IMR-90 (cell line): ENCODE measurements around the gene SRSF10. TPM values are rescaled to one million over a fixed set of nuclear protein-coding genes. Genes with fewer than 3 reads are reported as not detected.
A peak's percentile ranks its signal among the peaks of the same experiment; 100 is the strongest.

ENCODE experiments used
- ATAC-seq: fragments of 200-7000 bp; cut with Tn5 transposase; 2 replicates; pipeline ENCODE4 v1.9.1; 2020; ENCODE audit warnings: low read depth, mild to moderate bottlenecking, moderate library complexity
- BruUV-seq: library from RNA; stranded (reverse); fragments of 400-500 nt; replicated peaks from 2 replicates; lab custom pipeline; 2021; lab: Mats Ljungman, UMichigan
- CTCF ChIA-PET: fragments of 300-600 bp; formaldehyde crosslinking; extraction: SDS; loops from one replicate; lab custom pipeline; 2021; ENCODE audit warnings: antibody characterized with exemption; lab: Yijun Ruan, JAX
- POLR2A ChIA-PET: fragments of 300-600 bp; sonication (Branson Sonifier 250); formaldehyde crosslinking; loops from one replicate; lab custom pipeline; 2022; ENCODE audit warnings: antibody characterized with exemption; ENCODE audit not compliant: unreplicated experiment; lab: Charles Lee
- DNase-seq: peaks from one replicate; pipeline ENCODE4 v3.0.0; 2013
- H2AFZ ChIP-seq: replicated peaks from 2 replicates; pipeline ENCODE3; 2013; ENCODE audit warnings: low read length, mild to moderate bottlenecking; ENCODE audit not compliant: poor library complexity
- H2AK5ac ChIP-seq: 2 replicates; pipeline ENCODE4 v1.6.1; 2013; ENCODE audit warnings: low read depth, low read length, inconsistent platforms
- H2AK9ac ChIP-seq: replicated peaks from 2 replicates; pipeline ENCODE3; 2013; ENCODE audit warnings: mild to moderate bottlenecking, low read depth, low read length, moderate library complexity; ENCODE audit not compliant: poor library complexity
- H2BK120ac ChIP-seq: 2 replicates; pipeline ENCODE4 v1.6.1; 2013; ENCODE audit warnings: low read depth, low read length, inconsistent platforms
- H2BK15ac ChIP-seq: 3 replicates; pipeline ENCODE4 v1.6.1; 2013; ENCODE audit warnings: low read depth, low read length, inconsistent platforms
- H2BK20ac ChIP-seq: 2 replicates; pipeline ENCODE4 v1.6.1; 2013; ENCODE audit warnings: low read depth, mild to moderate bottlenecking, inconsistent platforms, low read length, moderate library complexity
- H2BK5ac ChIP-seq: 2 replicates; pipeline ENCODE4 v1.6.1; 2013; ENCODE audit warnings: mild to moderate bottlenecking, low read depth, low read length, inconsistent platforms; ENCODE audit not compliant: poor library complexity, severe bottlenecking
- H3K14ac ChIP-seq: replicated peaks from 2 replicates; pipeline ENCODE4 v1.6.1; 2013; ENCODE audit warnings: low read depth, low read length, inconsistent platforms
- H3K18ac ChIP-seq: 2 replicates; pipeline ENCODE4 v1.6.1; 2013; ENCODE audit warnings: low read depth, low read length, control low read depth
- H3K23ac ChIP-seq: 2 replicates; pipeline ENCODE4 v1.6.1; 2013; ENCODE audit warnings: low read depth, low read length, inconsistent platforms
- H3K27ac ChIP-seq: 2 replicates; pipeline ENCODE4 v1.5.1; 2013; ENCODE audit warnings: mild to moderate bottlenecking, control low read depth, low read length; ENCODE audit not compliant: insufficient read depth
- H3K27me3 ChIP-seq: 2 replicates; pipeline ENCODE4 v1.6.1; 2013; ENCODE audit warnings: low read length; ENCODE audit not compliant: control insufficient read depth, insufficient read depth
- H3K36me3 ChIP-seq: 2 replicates; pipeline ENCODE4 v1.6.1; 2013; ENCODE audit warnings: low read length, mixed read lengths; ENCODE audit not compliant: control insufficient read depth, insufficient read depth
- H3K4ac ChIP-seq: 2 replicates; pipeline ENCODE4 v1.6.1; 2013; ENCODE audit warnings: low read depth, low read length, inconsistent platforms
- H3K4me1 ChIP-seq: 2 replicates; pipeline ENCODE4 v1.6.1; 2013; ENCODE audit warnings: low read length, mixed read lengths; ENCODE audit not compliant: control insufficient read depth, insufficient read depth
- H3K4me2 ChIP-seq: 2 replicates; pipeline ENCODE4 v1.6.1; 2013; ENCODE audit warnings: low read depth, mild to moderate bottlenecking, control low read depth, low read length, moderate library complexity
- H3K4me3 ChIP-seq: 2 replicates; pipeline ENCODE4 v1.5.1; 2013; ENCODE audit warnings: low read depth, mild to moderate bottlenecking, control low read depth, low read length, moderate library complexity; ENCODE audit not compliant: insufficient read depth
- H3K56ac ChIP-seq: 2 replicates; pipeline ENCODE4 v1.6.1; 2013; ENCODE audit warnings: low read length, inconsistent platforms; ENCODE audit not compliant: insufficient read depth; ENCODE audit errors: extremely low read depth
- H3K79me1 ChIP-seq, 2 experiments: 2 replicates each; pipeline ENCODE4 v1.6.1; 2013; ENCODE audit warnings: low read length in 2 of 2, inconsistent platforms in 1 of 2, low read depth in 1 of 2
- H3K9ac ChIP-seq: 2 replicates; pipeline ENCODE4 v1.6.1; 2013; ENCODE audit warnings: low read depth, low read length, control low read depth
- H3K9me1 ChIP-seq: 2 replicates; pipeline ENCODE4 v1.6.1; 2013; ENCODE audit warnings: low read length, inconsistent platforms; ENCODE audit not compliant: insufficient read depth
- H3K9me3 ChIP-seq: 2 replicates; pipeline ENCODE4 v1.6.1; 2013; ENCODE audit warnings: low read length; ENCODE audit not compliant: control insufficient read depth, insufficient read depth
- H4K20me1 ChIP-seq: 2 replicates; pipeline ENCODE4 v1.6.1; 2013; ENCODE audit warnings: low read length, inconsistent platforms; ENCODE audit not compliant: insufficient read depth
- H4K5ac ChIP-seq: 2 replicates; pipeline ENCODE4 v1.6.1; 2013; ENCODE audit warnings: mild to moderate bottlenecking, low read depth, low read length, control low read depth
- H4K8ac ChIP-seq, 2 experiments: 2 replicates each; pipeline ENCODE4 v1.6.1; 2013; ENCODE audit warnings: low read depth in 2 of 2, low read length in 2 of 2, control low read depth in 1 of 2, inconsistent platforms in 1 of 2
- H4K91ac ChIP-seq: 2 replicates; pipeline ENCODE4 v1.6.1; 2013; ENCODE audit warnings: low read depth, low read length, inconsistent platforms; ENCODE audit not compliant: insufficient read depth
- CEBPB ChIP-seq: IDR thresholded peaks from 2 replicates; pipeline ENCODE4 v1.6.1; 2012; ENCODE audit warnings: low read depth, low read length, improper control_type of control experiment
- FOS ChIP-seq: fragments of 150-350 bp; IDR thresholded peaks from 2 replicates; pipeline ENCODE4 v1.6.1; 2016; ENCODE audit warnings: low read depth, low read length
- MAZ ChIP-seq: IDR thresholded peaks from 2 replicates; pipeline ENCODE4 v1.6.1; 2012; ENCODE audit warnings: low read depth, mild to moderate bottlenecking, low read length, improper control_type of control experiment, moderate library complexity, borderline replicate concordance
- POLR2A ChIP-seq: IDR thresholded peaks from 2 replicates; pipeline ENCODE4 v1.6.1; 2012; ENCODE audit warnings: mild to moderate bottlenecking, low read depth, low read length
- RCOR1 ChIP-seq: IDR thresholded peaks from 2 replicates; pipeline ENCODE4 v1.6.1; 2012; ENCODE audit warnings: mild to moderate bottlenecking, low read length, improper control_type of control experiment; ENCODE audit not compliant: insufficient replicate concordance
- RFX5 ChIP-seq: IDR thresholded peaks from 2 replicates; pipeline ENCODE4 v1.8.0; 2012; ENCODE audit warnings: low read depth, mild to moderate bottlenecking, low read length, moderate library complexity
- SMC3 ChIP-seq: fragments of 150-350 bp; IDR thresholded peaks from 2 replicates; pipeline ENCODE4 v1.6.1; 2016; ENCODE audit warnings: low read depth, mild to moderate bottlenecking, antibody characterized with exemption, low read length, moderate library complexity
- WGBS, 2 experiments: methylation state at CpG; one replicate each; pipeline versions ENCODE4 v1.1.5 to v1.1.7; 2013; ENCODE audit warnings: missing lambda C conversion rate in 2 of 2; ENCODE audit not compliant: insufficient read length in 1 of 2; ENCODE audit errors: extremely low coverage in 2 of 2; 5-methylcytosine and 5-hydroxymethylcytosine counted together
- dilution Hi-C: fragments of 300-500 bp; cut with HindIII; formaldehyde crosslinking; loops from one replicate; pipeline ENCODE4 v1.14.3; 2018; ENCODE audit warnings: low sequenced_read_pairs; ENCODE audit not compliant: unreplicated experiment
- in situ Hi-C: fragments of 300-500 bp; cut with MboI; formaldehyde crosslinking; loops from 3 replicates; pipeline ENCODE4 v1.14.3; 2019; ENCODE audit warnings: low sequenced_read_pairs, inconsistent platforms, mixed read lengths
- intact Hi-C: fragments of 100-400 bp; cut with micrococcal nuclease; formaldehyde crosslinking; loops from 2 replicates; pipeline ENCODE4 v1.10.0; 2022
- polyA plus RNA-seq, 3 experiments: library from polyadenylated mRNA; depleted of rRNA; stranded (reverse); fragments of >200 nt; gene quantifications; 2 replicates each; pipeline ENCODE4 v1.2.3, GENCODE V29; 2012; ENCODE audit warnings: low replicate concordance in 1 of 3
- total RNA-seq: library from RNA; depleted of rRNA; stranded (reverse); fragments of >200 nt; gene quantifications from 2 replicates; pipeline ENCODE4 v1.2.3, GENCODE V29; 2012
- TF ChIP-seq, protein P1 (sequence below): fragments of 150-350 bp; IDR thresholded peaks from 2 replicates; pipeline ENCODE4 v1.6.1; 2016; ENCODE audit warnings: low read depth, mild to moderate bottlenecking, low read length, moderate library complexity, borderline replicate concordance

Gene SRSF10
- total and polyA plus RNA-seq, 2 of the 4 experiments (the other 2 are of a cell fraction): 90.1 to 110 TPM

DNA sequence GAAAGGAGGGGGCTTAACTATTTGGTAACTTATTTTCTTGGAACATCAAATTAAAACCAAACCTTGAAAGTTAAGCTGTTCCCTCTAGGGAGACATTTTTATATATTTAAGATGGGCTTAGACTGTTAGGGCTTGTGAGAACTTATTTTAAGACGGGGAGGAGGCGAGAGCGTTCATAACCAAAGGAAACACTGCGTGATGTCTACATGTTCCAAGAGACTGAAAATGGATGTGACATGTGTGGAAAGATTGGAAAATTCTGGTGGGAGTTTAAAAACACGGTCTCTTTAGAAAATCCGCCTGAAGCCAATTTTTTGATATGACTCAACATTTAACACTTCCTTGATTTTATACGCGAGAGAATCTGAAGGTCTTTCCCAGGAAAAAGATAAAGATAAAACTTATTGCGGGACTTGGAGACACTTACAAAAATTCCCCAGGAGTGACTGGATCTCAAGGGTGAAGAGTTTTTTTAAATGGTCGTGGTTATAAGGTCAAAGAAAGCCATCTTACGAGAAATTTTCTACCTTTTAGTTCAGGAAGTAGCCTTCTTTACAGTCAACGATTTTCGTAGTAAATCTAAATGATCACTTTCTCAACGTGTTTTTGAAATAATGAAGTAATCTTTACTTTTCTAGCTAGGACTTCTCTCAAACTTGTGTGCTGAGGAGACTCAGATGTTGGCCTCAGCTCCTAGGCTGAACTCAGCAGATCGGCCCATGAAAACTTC, 19.7 kb downstream of the SRSF10 start:
- peak overlapping the region; percentile 77 to 97; a peak in 3 of 4 replicates for H4K8ac ChIP-seq
- in situ Hi-C loops: no loop called here

More for the DNA sequence above, 19.7 kb downstream of the SRSF10 start:
- H3K79me1 ChIP-seq: peaks cover 0 to 10% of the 10 kb centered on the region in 2 experiments; a peak in 1 of 4 replicates
- peak overlapping the region; percentile 99 for H3K4ac ChIP-seq
- H3K4me3 ChIP-seq: peak overlapping the region; percentile 83
- TF ChIP-seq SMC3 (no peak), POLR2A (no peak), MAZ (no peak), RFX5 (no peak), CEBPB (no peak), RCOR1 (no peak), FOS (no peak)
- TF ChIP-seq, protein P1, sequence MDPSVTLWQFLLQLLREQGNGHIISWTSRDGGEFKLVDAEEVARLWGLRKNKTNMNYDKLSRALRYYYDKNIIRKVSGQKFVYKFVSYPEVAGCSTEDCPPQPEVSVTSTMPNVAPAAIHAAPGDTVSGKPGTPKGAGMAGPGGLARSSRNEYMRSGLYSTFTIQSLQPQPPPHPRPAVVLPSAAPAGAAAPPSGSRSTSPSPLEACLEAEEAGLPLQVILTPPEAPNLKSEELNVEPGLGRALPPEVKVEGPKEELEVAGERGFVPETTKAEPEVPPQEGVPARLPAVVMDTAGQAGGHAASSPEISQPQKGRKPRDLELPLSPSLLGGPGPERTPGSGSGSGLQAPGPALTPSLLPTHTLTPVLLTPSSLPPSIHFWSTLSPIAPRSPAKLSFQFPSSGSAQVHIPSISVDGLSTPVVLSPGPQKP: no peak
- H3K9me3 ChIP-seq: no peaks in the 10 kb centered on the region
- H3K23ac ChIP-seq: peak overlapping the region; percentile 100
- peak overlapping the region; percentile 95; the same call in 1 of the 2 replicates for H4K91ac ChIP-seq
- POLR2A ChIA-PET: interaction anchor here (0.5 to 1.5 kb wide), 3 partner anchors 13 to 940 kb away, joined by 4 to 8 read pairs (median 4); partner anchors contain the start of gene SRSF10
- H3K56ac ChIP-seq: peak overlapping the region; percentile 96
- no peak for ATAC-seq
- WGBS, 2 experiments: 0% methylated on average over 3 of the region's 15 CpGs; no CpG with 5 or more reads in 1 of the 2 experiments
- H3K14ac ChIP-seq: peak overlapping the region; percentile 100
- dilution Hi-C loops: no loop called here
- no TSS peak for BruUV-seq
- peak overlapping the region; percentile 98 for H2BK5ac ChIP-seq
- H3K27me3 ChIP-seq: no peaks in the 10 kb centered on the region
- peak overlapping the region; percentile 91 for H3K4me2 ChIP-seq
- H3K27ac ChIP-seq: peak overlapping the region; percentile 99
- peak overlapping the region; percentile 92; the same call in 1 of the 2 replicates for H4K5ac ChIP-seq
- no peaks in the 10 kb centered on the region for H3K9me1 ChIP-seq
- peak overlapping the region; percentile 98 for H2AK5ac ChIP-seq
- no peak overlapping the region for H2AK9ac ChIP-seq
- intact Hi-C loops: loop anchor here (5.0 kb wide), 1 partner anchor 67 kb away; no protein-coding TSS in a partner anchor
- H3K36me3 ChIP-seq: peaks cover 4% of the 10 kb centered on the region
- peak; percentile 30 for DNase-seq
- CTCF ChIA-PET: interaction anchor here (0.7 kb wide), 1 partner anchor 189 kb away, joined by 3 read pairs; no protein-coding TSS in a partner anchor
- H3K4me1 ChIP-seq: peaks cover 2% of the 10 kb centered on the region
- H2AFZ ChIP-seq: no peak overlapping the region
- peak overlapping the region; percentile 87 for H3K18ac ChIP-seq
- no peak overlapping the region for H2BK15ac ChIP-seq
- peaks cover 39% of the 10 kb centered on the region for H4K20me1 ChIP-seq
- H2BK20ac ChIP-seq: no peak overlapping the region
- peak overlapping the region; percentile 98 for H3K9ac ChIP-seq
- H2BK120ac ChIP-seq: peak overlapping the region; percentile 72; the same call in 1 of the 2 replicates
